Measurements from ENCODE around the gene PPP1R14C. TPM values are rescaled to one million over a fixed set of nuclear protein-coding genes. Genes with fewer than 3 reads are reported as not detected.

Gene PPP1R14C
- polyA plus RNA-seq, 2 of the 4 experiments (the other 2 are of a cell fraction) = 0.34 to 0.43 TPM

DNA sequence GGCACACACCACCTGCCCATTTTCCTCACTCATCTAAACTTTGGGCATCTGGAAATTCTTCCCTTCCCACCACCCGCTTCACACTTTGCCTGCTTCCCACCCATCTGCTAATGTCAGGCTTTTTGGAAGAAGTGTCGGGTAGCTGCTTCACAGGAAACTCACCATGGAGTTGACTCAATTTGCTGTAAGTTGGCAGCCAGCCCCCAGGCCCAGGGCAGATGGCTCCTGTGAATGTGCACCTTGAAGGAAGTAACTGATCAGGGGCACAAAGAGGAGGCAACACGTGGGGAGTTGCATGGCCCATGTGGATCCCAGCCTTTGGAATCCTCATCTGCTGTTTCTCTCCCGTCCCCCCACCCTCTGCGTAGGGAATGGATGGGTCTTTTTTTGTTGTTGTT, 87.3 kb downstream of the PPP1R14C start:
- no peak for TF ChIP-seq NPAS2 (CRISPR knock-in tag; IDR thresholded peaks at IDR 0.05; ENCODE audit: borderline replicate concordance)
- TF ChIP-seq NR3C1 (IDR thresholded peaks at IDR 0.05) = no peak
- TF ChIP-seq PHF8 (IDR thresholded peaks at IDR 0.05; ENCODE audit: borderline replicate concordance, low read depth) = no peak
- no peak for TF ChIP-seq CTCF (IDR thresholded peaks at IDR 0.05)
- TF ChIP-seq HDAC2 (IDR thresholded peaks at IDR 0.05) = no peak
- no peak for TF ChIP-seq MAX (IDR thresholded peaks at IDR 0.05)
- WGBS (ENCODE audit: missing lambda C conversion rate) = 64% methylated on average over 4 of the region's 5 CpGs
- Histone ChIP-seq H3K4me1 (no peaks in the 10 kb centered on the region), H3K9me3 (no peaks in the 10 kb centered on the region), H3K4me2 (no peak overlapping the region), H3K27ac (no peak overlapping the region), H3K4me3 (no peak overlapping the region)
- FAIRE-seq (no peak), ATAC-seq (no peak), DNase-seq (ENCODE audit: low read depth in 1 of 2, low spot score in 1 of 2) (no peak)
- ChIA-PET POLR2A (no interaction called here), CTCF (no interaction called here)

DNA sequence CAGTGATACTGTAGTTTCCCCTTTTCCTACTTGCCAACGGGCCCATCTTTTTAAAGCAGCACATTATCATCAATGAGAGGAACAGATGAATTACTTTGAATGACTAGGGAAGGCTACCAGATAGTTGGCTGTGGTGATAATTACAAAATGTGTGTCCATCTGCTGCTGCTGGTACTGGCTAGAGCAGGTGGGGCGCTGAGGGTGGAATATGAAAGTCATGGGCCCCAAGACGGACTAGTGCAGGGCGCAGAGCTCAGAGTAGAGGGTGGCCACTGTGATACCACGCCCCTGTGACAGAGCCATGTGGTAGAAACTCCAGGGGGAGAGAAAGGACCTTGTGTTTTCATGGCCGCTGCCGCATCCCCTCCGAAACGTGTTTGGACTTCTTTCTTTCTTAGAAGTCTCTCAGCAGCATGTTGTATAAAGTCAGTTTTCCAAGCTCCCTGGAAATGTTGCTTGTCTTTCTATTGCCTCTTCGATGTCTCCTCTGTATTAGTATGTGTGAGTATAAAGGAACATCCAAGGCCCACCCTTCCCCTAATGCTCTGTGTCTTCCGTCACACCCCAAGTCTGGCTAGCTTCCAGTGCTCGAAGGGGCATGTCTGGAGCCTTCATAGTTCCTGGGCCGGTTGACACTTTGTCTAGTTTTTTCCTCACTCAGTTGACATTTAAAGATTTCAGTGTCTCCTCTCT, 88.1 kb downstream of the PPP1R14C start:
- ChIA-PET CTCF (no interaction called here), POLR2A (no interaction called here)
- no peak for DNase-seq (ENCODE audit: low read depth in 1 of 2, low spot score in 1 of 2)
- FAIRE-seq = no peak
- Histone ChIP-seq H3K27ac (no peak overlapping the region), H3K4me1 (no peaks in the 10 kb centered on the region), H3K9me3 (no peaks in the 10 kb centered on the region), H3K4me2 (no peak overlapping the region), H3K4me3 (no peak overlapping the region)
- TF ChIP-seq KDM1A (IDR thresholded peaks at IDR 0.05; ENCODE audit: low read depth) = no peak
- TF ChIP-seq JUN (IDR thresholded peaks at IDR 0.05) = no peak
- TF ChIP-seq ZFP36 (IDR thresholded peaks at IDR 0.05; ENCODE audit: borderline replicate concordance, partially characterized antibody) = no peak
- TF ChIP-seq EHF (CRISPR knock-in tag; IDR thresholded peaks at IDR 0.05) = no peak
- no peak for TF ChIP-seq POLR2A (IDR thresholded peaks at IDR 0.05; ENCODE audit: low read length)
- TF ChIP-seq MYC (IDR thresholded peaks at IDR 0.05; ENCODE audit: borderline replicate concordance, low read length) = no peak
- 57% methylated on average over 13 of the region's 13 CpGs for WGBS (ENCODE audit: missing lambda C conversion rate)
- ATAC-seq = no peak

DNA sequence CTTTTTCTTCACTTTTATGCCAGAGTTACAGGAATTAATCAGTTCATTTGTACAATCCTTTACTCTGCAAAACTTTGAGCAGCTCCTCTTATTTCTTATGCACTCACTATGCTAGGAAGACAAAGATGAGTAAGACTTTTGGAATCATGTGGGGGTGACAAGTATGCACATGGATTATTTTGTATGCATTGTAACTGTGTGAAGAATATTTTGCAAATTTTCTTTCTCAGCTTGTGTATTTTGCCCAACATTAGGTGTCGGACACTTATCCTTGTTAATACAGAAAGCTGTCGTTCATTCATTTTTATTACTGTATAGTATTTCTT, 88.6 kb downstream of the PPP1R14C start:
- ChIA-PET CTCF (no interaction called here), POLR2A (no interaction called here)
- 80% methylated on average over 2 of the region's 2 CpGs for WGBS (ENCODE audit: missing lambda C conversion rate)
- FAIRE-seq (no peak), ATAC-seq (no peak), DNase-seq (ENCODE audit: low read depth in 1 of 2, low spot score in 1 of 2) (no peak)
- no peaks in the 10 kb centered on the region for H3K4me1 ChIP-seq
- H3K4me2 ChIP-seq = no peak overlapping the region
- TF ChIP-seq TFCP2L1 (CRISPR knock-in tag; IDR thresholded peaks at IDR 0.05) (no peak), HEYL (CRISPR knock-in tag; IDR thresholded peaks at IDR 0.05) (no peak), HOXA7 (CRISPR knock-in tag; IDR thresholded peaks at IDR 0.05) (no peak), MAFK (IDR thresholded peaks at IDR 0.05; ENCODE audit: partially characterized antibody) (no peak), RARB (CRISPR knock-in tag; IDR thresholded peaks at IDR 0.05) (no peak), EHF (CRISPR knock-in tag; IDR thresholded peaks at IDR 0.05) (no peak), RAD21 (conservative IDR thresholded peaks at IDR 0.05 in 1 of 2, IDR thresholded peaks at IDR 0.05 in 1 of 2) (no peak), GATA3 (IDR thresholded peaks at IDR 0.05; ENCODE audit: borderline replicate concordance) (no peak)
- TF ChIP-seq, protein P1, sequence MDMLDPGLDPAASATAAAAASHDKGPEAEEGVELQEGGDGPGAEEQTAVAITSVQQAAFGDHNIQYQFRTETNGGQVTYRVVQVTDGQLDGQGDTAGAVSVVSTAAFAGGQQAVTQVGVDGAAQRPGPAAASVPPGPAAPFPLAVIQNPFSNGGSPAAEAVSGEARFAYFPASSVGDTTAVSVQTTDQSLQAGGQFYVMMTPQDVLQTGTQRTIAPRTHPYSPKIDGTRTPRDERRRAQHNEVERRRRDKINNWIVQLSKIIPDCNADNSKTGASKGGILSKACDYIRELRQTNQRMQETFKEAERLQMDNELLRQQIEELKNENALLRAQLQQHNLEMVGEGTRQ (IDR thresholded peaks at IDR 0.05) = no peak
- TF ChIP-seq, protein P2, sequence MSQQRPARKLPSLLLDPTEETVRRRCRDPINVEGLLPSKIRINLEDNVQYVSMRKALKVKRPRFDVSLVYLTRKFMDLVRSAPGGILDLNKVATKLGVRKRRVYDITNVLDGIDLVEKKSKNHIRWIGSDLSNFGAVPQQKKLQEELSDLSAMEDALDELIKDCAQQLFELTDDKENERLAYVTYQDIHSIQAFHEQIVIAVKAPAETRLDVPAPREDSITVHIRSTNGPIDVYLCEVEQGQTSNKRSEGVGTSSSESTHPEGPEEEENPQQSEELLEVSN (IDR thresholded peaks at IDR 0.05; ENCODE audit: borderline replicate concordance, low read depth) = no peak
- H3K27ac ChIP-seq = no peak overlapping the region
- H3K9me3 ChIP-seq = no peaks in the 10 kb centered on the region
- H3K4me3 ChIP-seq = no peak overlapping the region
